Natural killer cell (primary cell): ENCODE results near the gene CLDN9. TPM values are rescaled to one million over a fixed set of nuclear protein-coding genes. Genes with fewer than 3 reads are reported as not detected.

Source experiments
- ATAC-seq, 3 donors: fragments of 150-1000 bp in 2 of 3; fragments of 200-7000 bp in 1 of 3; cut with Tn5 transposase; 1 replicate in 1 of 3; 2 replicates in 2 of 3; pipeline ENCODE4 v1.10.0; 2021; ENCODE audit warnings: mild to moderate bottlenecking in 2 of 3, moderate library complexity in 2 of 3
- DNase-seq, 2 donors: peaks; one replicate each; pipeline versions ENCODE4 v3.0.0 to v3.0.0-alpha.2; 2013 to 2021; ENCODE audit warnings: mixed read lengths in 1 of 2
- H3K27ac ChIP-seq: one replicate; pipeline ENCODE4 v1.5.1; 2013; ENCODE audit warnings: mild to moderate bottlenecking, low read length
- H3K27me3 ChIP-seq: one replicate; pipeline ENCODE4 v1.6.1; 2013; ENCODE audit warnings: low read length; ENCODE audit not compliant: control insufficient read depth, insufficient read depth
- H3K36me3 ChIP-seq: one replicate; pipeline ENCODE4 v1.6.1; 2013; ENCODE audit warnings: low read length; ENCODE audit not compliant: control insufficient read depth, insufficient read depth
- H3K4me1 ChIP-seq: one replicate; pipeline ENCODE4 v1.6.1; 2013; ENCODE audit warnings: low read length; ENCODE audit not compliant: control insufficient read depth, insufficient read depth
- H3K4me3 ChIP-seq: one replicate; pipeline ENCODE4 v1.5.1; 2013; ENCODE audit warnings: low read length
- H3K9me3 ChIP-seq: one replicate; pipeline ENCODE4 v1.6.1; 2013; ENCODE audit warnings: low read length; ENCODE audit not compliant: control insufficient read depth, insufficient read depth
- H3K27ac Mint-ChIP-seq, 2 donors: one replicate each; pipeline ENCODE4 v1.8.0; 2022; ENCODE audit warnings: mild to moderate bottlenecking in 2 of 2, mixed read lengths in 2 of 2, moderate library complexity in 1 of 2
- H3K27me3 Mint-ChIP-seq, 2 donors: one replicate each; pipeline ENCODE4 v1.8.0; 2022; ENCODE audit warnings: low read depth in 2 of 2, mixed read lengths in 2 of 2
- H3K36me3 Mint-ChIP-seq: one replicate; pipeline ENCODE4 v1.8.0; 2022; ENCODE audit warnings: mixed read lengths
- H3K4me1 Mint-ChIP-seq, 2 donors: one replicate each; pipeline ENCODE4 v1.8.0; 2022; ENCODE audit warnings: mixed read lengths in 2 of 2
- H3K4me3 Mint-ChIP-seq: one replicate; pipeline ENCODE4 v1.8.0; 2022; ENCODE audit warnings: mild to moderate bottlenecking, moderate library complexity, mixed read lengths
- H3K9me3 Mint-ChIP-seq, 2 donors: one replicate each; pipeline ENCODE4 v1.8.0; 2022; ENCODE audit warnings: mixed read lengths in 2 of 2
- WGBS: methylation state at CpG from one replicate; pipeline ENCODE4 v1.1.7; 2013; ENCODE audit warnings: missing lambda C conversion rate; ENCODE audit not compliant: insufficient coverage; 5-methylcytosine and 5-hydroxymethylcytosine counted together
- intact Hi-C: fragments of 100-400 bp; cut with micrococcal nuclease; formaldehyde crosslinking; loops from one replicate; pipeline ENCODE4 v1.14.2; 2022
- total RNA-seq, 4 donors: library from RNA; stranded (reverse); fragments of 120-200 nt in 1 of 4; gene quantifications; one replicate each; pipeline versions ENCODE4 v1.2.3 to v1.2.4, GENCODE V29; 2013 to 2022
- TF ChIP-seq, protein P1 (sequence below): fragments of 200-600 bp; IDR thresholded peaks from one replicate; pipeline ENCODE4 v1.8.0; 2022; ENCODE audit warnings: antibody characterized with exemption

CLDN9 gene
- total RNA-seq, 3 donors from 2014 or later (not counting 1 experiment from before 2014, with no cell fraction given): 0.34 to 0.35 TPM; not detected in 1

DNA sequence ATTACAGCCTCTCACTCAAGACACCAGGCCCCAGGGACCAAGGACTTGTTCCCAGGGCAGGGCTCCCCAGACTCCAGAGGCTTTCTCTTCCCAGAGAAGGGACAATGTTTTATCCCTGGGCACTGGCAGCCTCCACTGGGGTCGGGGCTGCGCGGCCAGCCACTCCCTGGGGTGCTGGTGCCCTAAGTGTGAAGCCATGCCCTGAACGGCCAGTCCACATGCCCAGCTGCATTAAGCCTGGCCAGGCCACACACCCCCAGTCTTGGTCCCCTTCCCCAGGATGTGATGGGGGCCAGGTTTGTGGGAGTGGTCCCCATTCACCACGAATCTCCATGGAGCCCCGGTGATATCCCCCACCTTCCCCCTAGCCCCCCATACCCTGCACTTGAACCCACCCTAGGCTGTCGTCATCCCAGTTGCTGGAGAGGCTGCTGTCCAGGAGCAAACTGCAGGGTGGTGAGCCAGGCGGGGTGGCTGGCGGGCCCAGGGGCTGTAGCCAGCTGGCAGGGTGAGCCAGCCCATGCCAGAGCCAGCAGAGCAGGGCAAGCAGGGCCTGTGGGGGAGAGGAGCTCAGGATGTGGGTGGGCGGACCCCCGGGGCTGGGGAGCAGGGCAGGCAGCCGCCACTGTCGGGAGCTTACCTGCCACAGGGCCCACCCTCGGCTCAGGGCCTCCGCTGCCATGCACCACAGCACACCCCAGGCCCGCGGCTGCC, 39.0 kb upstream of the CLDN9 start:
- intact Hi-C loops: no loop called here
- no peak for ATAC-seq
- no peak overlapping the region for H3K4me3 Mint-ChIP-seq

DNA sequence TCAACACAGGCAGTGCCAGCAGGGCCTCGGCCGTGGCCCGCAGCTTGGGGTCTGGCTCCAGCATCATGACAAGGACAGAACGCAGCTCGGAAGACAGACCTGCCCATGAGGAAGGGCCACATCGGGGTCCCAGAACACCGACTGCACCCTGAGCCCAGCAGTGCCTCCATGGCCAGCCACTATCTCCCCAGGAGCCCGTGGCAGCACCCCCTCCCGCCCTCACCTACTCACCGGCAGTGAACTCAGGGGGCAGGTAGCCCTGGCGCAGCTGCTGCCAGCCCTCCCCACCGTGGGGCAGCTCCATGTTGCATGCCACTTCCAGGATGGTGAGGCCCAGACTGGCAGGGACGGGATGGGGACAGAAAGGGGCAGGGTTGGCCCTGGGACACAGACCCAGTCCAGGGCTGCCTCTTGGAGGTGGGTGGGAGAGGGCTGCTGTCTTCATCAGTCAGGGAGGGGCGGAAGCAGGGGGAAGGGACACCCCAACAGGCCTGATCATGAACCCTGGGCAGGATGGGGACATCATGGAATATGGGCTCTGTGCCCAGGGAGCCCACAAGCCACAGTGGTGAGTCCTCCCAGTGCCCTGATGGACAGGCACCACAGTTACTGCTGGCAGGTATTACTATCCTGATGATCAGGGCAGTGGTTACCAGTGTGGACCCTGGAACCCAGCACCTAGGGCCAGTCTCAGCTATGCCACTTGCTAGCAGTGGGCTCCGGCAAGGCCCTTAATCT, 38.2 kb upstream of the CLDN9 start:
- ATAC-seq (no peak), DNase-seq (no peak)
- no peak overlapping the region for H3K4me3 ChIP-seq
- H3K36me3 ChIP-seq: no peaks in the 10 kb centered on the region
- H3K36me3 Mint-ChIP-seq: no peaks in the 10 kb centered on the region
- no peak overlapping the region for H3K27ac Mint-ChIP-seq
- no peaks in the 10 kb centered on the region for H3K9me3 ChIP-seq
- WGBS: 95% methylated on average over 15 of the region's 15 CpGs
- peaks cover 0 to 8% of the 10 kb centered on the region in 2 donors for H3K4me1 Mint-ChIP-seq
- H3K4me3 Mint-ChIP-seq: no peak overlapping the region
- H3K27ac ChIP-seq: no peak overlapping the region
- TF ChIP-seq, protein P1, sequence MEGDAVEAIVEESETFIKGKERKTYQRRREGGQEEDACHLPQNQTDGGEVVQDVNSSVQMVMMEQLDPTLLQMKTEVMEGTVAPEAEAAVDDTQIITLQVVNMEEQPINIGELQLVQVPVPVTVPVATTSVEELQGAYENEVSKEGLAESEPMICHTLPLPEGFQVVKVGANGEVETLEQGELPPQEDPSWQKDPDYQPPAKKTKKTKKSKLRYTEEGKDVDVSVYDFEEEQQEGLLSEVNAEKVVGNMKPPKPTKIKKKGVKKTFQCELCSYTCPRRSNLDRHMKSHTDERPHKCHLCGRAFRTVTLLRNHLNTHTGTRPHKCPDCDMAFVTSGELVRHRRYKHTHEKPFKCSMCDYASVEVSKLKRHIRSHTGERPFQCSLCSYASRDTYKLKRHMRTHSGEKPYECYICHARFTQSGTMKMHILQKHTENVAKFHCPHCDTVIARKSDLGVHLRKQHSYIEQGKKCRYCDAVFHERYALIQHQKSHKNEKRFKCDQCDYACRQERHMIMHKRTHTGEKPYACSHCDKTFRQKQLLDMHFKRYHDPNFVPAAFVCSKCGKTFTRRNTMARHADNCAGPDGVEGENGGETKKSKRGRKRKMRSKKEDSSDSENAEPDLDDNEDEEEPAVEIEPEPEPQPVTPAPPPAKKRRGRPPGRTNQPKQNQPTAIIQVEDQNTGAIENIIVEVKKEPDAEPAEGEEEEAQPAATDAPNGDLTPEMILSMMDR: no peak
- H3K27me3 ChIP-seq: no peaks in the 10 kb centered on the region
- no peaks in the 10 kb centered on the region for H3K27me3 Mint-ChIP-seq
- H3K4me1 ChIP-seq: peaks cover 17% of the 10 kb centered on the region
- H3K9me3 Mint-ChIP-seq: no peaks in the 10 kb centered on the region
- intact Hi-C loops: no loop called here

More for the DNA sequence above, 39.0 kb upstream of the CLDN9 start:
- H3K27me3 Mint-ChIP-seq: no peaks in the 10 kb centered on the region
- H3K9me3 ChIP-seq: no peaks in the 10 kb centered on the region
- H3K4me3 ChIP-seq: no peak overlapping the region
- no peak for DNase-seq
- no peaks in the 10 kb centered on the region for H3K36me3 ChIP-seq
- no peak overlapping the region for H3K27ac ChIP-seq
- no peaks in the 10 kb centered on the region for H3K36me3 Mint-ChIP-seq
- H3K27me3 ChIP-seq: peaks cover 1% of the 10 kb centered on the region
- TF ChIP-seq, protein P1: no peak
- no peak overlapping the region for H3K27ac Mint-ChIP-seq
- H3K4me1 Mint-ChIP-seq: peaks cover under 1 to 8% of the 10 kb centered on the region in 2 donors
- peaks cover 18% of the 10 kb centered on the region for H3K4me1 ChIP-seq
- WGBS: 89% methylated on average over 17 of the region's 17 CpGs
- no peaks in the 10 kb centered on the region for H3K9me3 Mint-ChIP-seq

DNA sequence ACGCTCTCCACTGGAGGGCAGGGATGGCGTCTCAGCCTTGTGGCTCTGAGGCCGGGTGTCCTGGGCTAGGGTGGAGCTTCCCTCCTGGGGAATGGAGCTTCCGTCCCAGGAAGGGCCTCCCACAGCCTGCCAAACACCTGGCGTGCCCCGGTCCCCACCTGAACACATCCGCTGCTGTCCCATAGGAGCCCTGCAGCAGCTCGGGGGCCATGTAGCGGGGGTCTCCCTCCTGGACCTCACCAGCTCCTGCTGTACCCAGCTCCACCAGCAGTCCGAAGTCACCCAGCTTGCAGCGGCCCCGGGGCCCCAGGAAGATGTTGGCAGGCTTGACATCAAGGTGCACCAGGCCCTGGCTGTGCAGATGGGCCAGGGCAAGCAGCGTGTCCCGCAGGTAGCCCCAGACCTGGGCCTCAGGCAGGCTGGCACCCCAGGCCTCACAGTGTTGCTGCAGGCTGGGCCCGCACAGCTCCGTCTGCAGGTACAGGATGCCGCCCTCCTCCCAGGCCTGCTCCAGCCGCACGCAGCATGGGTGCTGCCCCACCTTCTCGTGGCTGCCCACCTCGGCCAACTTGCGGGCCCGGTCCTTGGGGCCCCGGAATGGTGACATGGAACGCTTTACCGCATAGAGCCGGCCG, 37.4 kb upstream of the CLDN9 start:
- no peaks in the 10 kb centered on the region for H3K9me3 Mint-ChIP-seq
- Histone ChIP-seq H3K4me3 (no peak overlapping the region), H3K9me3 (no peaks in the 10 kb centered on the region), H3K36me3 (no peaks in the 10 kb centered on the region), H3K27me3 (no peaks in the 10 kb centered on the region), H3K4me1 (peaks cover 14% of the 10 kb centered on the region), H3K27ac (no peak overlapping the region)
- intact Hi-C loops: no loop called here
- DNase-seq (no peak), ATAC-seq (no peak)
- TF ChIP-seq, protein P1: no peak
- peaks cover 0 to 4% of the 10 kb centered on the region in 2 donors for H3K4me1 Mint-ChIP-seq
- H3K27me3 Mint-ChIP-seq: no peaks in the 10 kb centered on the region
- no peak overlapping the region for H3K27ac Mint-ChIP-seq
- WGBS: 98% methylated on average over 28 of the region's 28 CpGs
- H3K36me3 Mint-ChIP-seq: no peaks in the 10 kb centered on the region
- H3K4me3 Mint-ChIP-seq: no peak overlapping the region
